ENCODE measurements around the gene DNAH5. TPM values are rescaled to one million over a fixed set of nuclear protein-coding genes. Genes with fewer than 3 reads are reported as not detected.

DNAH5 gene, protein sequence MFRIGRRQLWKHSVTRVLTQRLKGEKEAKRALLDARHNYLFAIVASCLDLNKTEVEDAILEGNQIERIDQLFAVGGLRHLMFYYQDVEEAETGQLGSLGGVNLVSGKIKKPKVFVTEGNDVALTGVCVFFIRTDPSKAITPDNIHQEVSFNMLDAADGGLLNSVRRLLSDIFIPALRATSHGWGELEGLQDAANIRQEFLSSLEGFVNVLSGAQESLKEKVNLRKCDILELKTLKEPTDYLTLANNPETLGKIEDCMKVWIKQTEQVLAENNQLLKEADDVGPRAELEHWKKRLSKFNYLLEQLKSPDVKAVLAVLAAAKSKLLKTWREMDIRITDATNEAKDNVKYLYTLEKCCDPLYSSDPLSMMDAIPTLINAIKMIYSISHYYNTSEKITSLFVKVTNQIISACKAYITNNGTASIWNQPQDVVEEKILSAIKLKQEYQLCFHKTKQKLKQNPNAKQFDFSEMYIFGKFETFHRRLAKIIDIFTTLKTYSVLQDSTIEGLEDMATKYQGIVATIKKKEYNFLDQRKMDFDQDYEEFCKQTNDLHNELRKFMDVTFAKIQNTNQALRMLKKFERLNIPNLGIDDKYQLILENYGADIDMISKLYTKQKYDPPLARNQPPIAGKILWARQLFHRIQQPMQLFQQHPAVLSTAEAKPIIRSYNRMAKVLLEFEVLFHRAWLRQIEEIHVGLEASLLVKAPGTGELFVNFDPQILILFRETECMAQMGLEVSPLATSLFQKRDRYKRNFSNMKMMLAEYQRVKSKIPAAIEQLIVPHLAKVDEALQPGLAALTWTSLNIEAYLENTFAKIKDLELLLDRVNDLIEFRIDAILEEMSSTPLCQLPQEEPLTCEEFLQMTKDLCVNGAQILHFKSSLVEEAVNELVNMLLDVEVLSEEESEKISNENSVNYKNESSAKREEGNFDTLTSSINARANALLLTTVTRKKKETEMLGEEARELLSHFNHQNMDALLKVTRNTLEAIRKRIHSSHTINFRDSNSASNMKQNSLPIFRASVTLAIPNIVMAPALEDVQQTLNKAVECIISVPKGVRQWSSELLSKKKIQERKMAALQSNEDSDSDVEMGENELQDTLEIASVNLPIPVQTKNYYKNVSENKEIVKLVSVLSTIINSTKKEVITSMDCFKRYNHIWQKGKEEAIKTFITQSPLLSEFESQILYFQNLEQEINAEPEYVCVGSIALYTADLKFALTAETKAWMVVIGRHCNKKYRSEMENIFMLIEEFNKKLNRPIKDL (N-terminal part only)
- total RNA-seq (2014; rRNA removed; shearing (Covaris generic)) (0.19 and 0.56 TPM in 2 replicates), polyA plus RNA-seq (2016; fragmentation: Nextera tagmentation; extraction: Ambion mirVana) (0.97 and 1.2 TPM in 2 replicates)
- long read RNA-seq, partial matches to known transcripts: 1 of 1 reads
- long read RNA-seq, other reads (novel, unspliced or antisense): 0 of 1 reads

DNA sequence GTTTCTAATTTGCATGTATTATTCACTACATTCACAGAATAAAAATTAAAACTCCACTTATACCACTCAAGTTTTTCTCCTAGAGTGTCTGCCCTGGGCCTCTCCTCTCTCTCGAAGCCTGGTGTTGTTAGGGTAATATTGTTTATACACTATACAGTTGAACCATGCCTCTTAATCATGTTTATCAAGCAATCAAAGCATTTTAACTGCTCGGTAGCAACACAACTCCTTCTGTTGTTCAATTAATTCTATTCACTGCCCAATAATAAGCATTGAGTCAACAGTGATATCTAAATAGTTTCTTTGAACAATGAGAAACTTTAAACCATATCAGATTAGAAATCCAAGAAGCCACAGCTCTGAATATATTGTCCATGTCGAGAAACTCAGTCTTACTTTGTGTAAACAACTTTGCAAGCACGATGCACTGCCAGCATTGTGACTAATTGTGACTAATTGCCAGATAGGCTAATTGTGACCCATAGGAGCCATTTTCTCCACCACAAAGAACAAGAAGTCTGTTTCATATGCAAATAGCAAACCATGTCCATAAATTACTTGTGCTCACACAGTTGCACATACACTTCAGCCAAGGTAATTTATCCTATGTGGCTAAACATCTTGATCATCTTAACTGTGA is at the start of gene DNAH5:
DNAH5 (minus strand) TSS at position 129 of the 640 bp plus-strand sequence. CDS start 250 bp downstream, outside the sequence.
- Histone ChIP-seq H3F3A (replicated peaks; ENCODE audit: low read depth) (no peaks in the 10 kb centered on the region), H3K79me2 (replicated peaks; ENCODE audit: insufficient read depth) (no peaks in the 10 kb centered on the region), H3K4me2 (no peak within 1 kb of the TSS), H2AFZ (no peak within 1 kb of the TSS), H3K4me1 (ENCODE audit: insufficient read depth) (peaks cover 30% of the 10 kb centered on the region), H3K36me3 (ENCODE audit: insufficient read depth) (no peaks in the 10 kb centered on the region), H4K20me1 (replicated peaks; ENCODE audit: insufficient read depth) (no peaks in the 10 kb centered on the region), H3K27ac (ENCODE audit: low read depth) (no peak within 1 kb of the TSS), H3K27me3 (ENCODE audit: insufficient read depth) (no peaks in the 10 kb centered on the region), H3K9me2 (ENCODE audit: insufficient read depth) (peaks cover 10% of the 10 kb centered on the region; the same call in 1 of the 2 replicates), H3K4me3 (no peak within 1 kb of the TSS)
- no peak for DNase-seq (ENCODE audit: low spot score)
- no peak within 1 kb of the TSS for H3K27ac Mint-ChIP-seq
- no peaks in the 10 kb centered on the region for H3K36me3 Mint-ChIP-seq (ENCODE audit: low read depth)
- no peaks in the 10 kb centered on the region for H3K27me3 Mint-ChIP-seq (ENCODE audit: insufficient read depth, low read depth, poor library complexity)
- H3K4me3 Mint-ChIP-seq: no peak within 1 kb of the TSS
- ATAC-seq: no peak
- no peaks in the 10 kb centered on the region for H3K9me3 Mint-ChIP-seq
- H3K4me1 Mint-ChIP-seq: peaks cover 34% of the 10 kb centered on the region
- TF ChIP-seq JUNB (IDR thresholded peaks at IDR 0.05; ENCODE audit: unreplicated experiment) (no peak), EZH2phosphoT487 (IDR thresholded peaks at IDR 0.05; ENCODE audit: unreplicated experiment) (no peak), STAT1 (IDR thresholded peaks at IDR 0.05; ENCODE audit: unreplicated experiment) (no peak), ZNF114 (CRISPR knock-in tag; IDR thresholded peaks at IDR 0.05) (no peak), CREB1 (CRISPR knock-in tag; IDR thresholded peaks at IDR 0.05; ENCODE audit: low read depth) (no peak), ZNF331 (CRISPR knock-in tag; IDR thresholded peaks at IDR 0.05; ENCODE audit: low read depth) (no peak)
- TF ChIP-seq, protein P1, sequence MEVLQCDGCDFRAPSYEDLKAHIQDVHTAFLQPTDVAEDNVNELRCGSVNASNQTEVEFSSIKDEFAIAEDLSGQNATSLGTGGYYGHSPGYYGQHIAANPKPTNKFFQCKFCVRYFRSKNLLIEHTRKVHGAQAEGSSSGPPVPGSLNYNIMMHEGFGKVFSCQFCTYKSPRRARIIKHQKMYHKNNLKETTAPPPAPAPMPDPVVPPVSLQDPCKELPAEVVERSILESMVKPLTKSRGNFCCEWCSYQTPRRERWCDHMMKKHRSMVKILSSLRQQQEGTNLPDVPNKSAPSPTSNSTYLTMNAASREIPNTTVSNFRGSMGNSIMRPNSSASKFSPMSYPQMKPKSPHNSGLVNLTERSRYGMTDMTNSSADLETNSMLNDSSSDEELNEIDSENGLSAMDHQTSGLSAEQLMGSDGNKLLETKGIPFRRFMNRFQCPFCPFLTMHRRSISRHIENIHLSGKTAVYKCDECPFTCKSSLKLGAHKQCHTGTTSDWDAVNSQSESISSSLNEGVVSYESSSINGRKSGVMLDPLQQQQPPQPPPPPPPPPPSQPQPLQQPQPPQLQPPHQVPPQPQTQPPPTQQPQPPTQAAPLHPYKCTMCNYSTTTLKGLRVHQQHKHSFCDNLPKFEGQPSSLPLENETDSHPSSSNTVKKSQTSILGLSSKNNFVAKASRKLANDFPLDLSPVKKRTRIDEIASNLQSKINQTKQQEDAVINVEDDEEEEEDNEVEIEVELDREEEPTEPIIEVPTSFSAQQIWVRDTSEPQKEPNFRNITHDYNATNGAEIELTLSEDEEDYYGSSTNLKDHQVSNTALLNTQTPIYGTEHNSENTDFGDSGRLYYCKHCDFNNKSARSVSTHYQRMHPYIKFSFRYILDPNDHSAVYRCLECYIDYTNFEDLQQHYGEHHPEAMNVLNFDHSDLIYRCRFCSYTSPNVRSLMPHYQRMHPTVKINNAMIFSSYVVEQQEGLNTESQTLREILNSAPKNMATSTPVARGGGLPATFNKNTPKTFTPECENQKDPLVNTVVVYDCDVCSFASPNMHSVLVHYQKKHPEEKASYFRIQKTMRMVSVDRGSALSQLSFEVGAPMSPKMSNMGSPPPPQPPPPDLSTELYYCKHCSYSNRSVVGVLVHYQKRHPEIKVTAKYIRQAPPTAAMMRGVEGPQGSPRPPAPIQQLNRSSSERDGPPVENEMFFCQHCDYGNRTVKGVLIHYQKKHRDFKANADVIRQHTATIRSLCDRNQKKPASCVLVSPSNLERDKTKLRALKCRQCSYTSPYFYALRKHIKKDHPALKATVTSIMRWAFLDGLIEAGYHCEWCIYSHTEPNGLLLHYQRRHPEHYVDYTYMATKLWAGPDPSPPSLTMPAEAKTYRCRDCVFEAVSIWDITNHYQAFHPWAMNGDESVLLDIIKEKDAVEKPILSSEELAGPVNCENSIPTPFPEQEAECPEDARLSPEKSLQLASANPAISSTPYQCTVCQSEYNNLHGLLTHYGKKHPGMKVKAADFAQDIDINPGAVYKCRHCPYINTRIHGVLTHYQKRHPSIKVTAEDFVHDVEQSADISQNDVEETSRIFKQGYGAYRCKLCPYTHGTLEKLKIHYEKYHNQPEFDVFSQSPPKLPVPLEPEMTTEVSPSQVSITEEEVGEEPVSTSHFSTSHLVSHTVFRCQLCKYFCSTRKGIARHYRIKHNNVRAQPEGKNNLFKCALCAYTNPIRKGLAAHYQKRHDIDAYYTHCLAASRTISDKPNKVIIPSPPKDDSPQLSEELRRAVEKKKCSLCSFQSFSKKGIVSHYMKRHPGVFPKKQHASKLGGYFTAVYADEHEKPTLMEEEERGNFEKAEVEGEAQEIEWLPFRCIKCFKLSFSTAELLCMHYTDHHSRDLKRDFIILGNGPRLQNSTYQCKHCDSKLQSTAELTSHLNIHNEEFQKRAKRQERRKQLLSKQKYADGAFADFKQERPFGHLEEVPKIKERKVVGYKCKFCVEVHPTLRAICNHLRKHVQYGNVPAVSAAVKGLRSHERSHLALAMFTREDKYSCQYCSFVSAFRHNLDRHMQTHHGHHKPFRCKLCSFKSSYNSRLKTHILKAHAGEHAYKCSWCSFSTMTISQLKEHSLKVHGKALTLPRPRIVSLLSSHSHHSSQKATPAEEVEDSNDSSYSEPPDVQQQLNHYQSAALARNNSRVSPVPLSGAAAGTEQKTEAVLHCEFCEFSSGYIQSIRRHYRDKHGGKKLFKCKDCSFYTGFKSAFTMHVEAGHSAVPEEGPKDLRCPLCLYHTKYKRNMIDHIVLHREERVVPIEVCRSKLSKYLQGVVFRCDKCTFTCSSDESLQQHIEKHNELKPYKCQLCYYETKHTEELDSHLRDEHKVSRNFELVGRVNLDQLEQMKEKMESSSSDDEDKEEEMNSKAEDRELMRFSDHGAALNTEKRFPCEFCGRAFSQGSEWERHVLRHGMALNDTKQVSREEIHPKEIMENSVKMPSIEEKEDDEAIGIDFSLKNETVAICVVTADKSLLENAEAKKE (CRISPR knock-in tag; IDR thresholded peaks at IDR 0.05): no peak
- TF ChIP-seq, protein P2, sequence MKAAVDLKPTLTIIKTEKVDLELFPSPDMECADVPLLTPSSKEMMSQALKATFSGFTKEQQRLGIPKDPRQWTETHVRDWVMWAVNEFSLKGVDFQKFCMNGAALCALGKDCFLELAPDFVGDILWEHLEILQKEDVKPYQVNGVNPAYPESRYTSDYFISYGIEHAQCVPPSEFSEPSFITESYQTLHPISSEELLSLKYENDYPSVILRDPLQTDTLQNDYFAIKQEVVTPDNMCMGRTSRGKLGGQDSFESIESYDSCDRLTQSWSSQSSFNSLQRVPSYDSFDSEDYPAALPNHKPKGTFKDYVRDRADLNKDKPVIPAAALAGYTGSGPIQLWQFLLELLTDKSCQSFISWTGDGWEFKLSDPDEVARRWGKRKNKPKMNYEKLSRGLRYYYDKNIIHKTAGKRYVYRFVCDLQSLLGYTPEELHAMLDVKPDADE (IDR thresholded peaks at IDR 0.05): no peak
- TF ChIP-seq, protein P3, sequence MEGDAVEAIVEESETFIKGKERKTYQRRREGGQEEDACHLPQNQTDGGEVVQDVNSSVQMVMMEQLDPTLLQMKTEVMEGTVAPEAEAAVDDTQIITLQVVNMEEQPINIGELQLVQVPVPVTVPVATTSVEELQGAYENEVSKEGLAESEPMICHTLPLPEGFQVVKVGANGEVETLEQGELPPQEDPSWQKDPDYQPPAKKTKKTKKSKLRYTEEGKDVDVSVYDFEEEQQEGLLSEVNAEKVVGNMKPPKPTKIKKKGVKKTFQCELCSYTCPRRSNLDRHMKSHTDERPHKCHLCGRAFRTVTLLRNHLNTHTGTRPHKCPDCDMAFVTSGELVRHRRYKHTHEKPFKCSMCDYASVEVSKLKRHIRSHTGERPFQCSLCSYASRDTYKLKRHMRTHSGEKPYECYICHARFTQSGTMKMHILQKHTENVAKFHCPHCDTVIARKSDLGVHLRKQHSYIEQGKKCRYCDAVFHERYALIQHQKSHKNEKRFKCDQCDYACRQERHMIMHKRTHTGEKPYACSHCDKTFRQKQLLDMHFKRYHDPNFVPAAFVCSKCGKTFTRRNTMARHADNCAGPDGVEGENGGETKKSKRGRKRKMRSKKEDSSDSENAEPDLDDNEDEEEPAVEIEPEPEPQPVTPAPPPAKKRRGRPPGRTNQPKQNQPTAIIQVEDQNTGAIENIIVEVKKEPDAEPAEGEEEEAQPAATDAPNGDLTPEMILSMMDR (conservative IDR thresholded peaks at IDR 0.05; ENCODE audit: low read depth in 2 of 2): no peak

Data from GM23338 (cell line).